GM06990 (cell line): ENCODE measurements around the gene DLK2.
"Not testable (repeated sequence)": the region's sequence is repeated elsewhere in the genome, so short reads cannot be mapped to it uniquely, and the experiment has no call there.

Experiments used
- DNase-seq: peaks from one replicate; pipeline ENCODE4 v3.0.0-alpha.2; 2011; ENCODE audit not compliant: insufficient read length; ENCODE audit errors: extremely low read depth
- H3K27me3 ChIP-seq: replicated peaks from 2 replicates; pipeline ENCODE4 v1.6.0; 2011; ENCODE audit warnings: low read length; ENCODE audit not compliant: control insufficient read depth, insufficient read depth
- H3K36me3 ChIP-seq: 2 replicates; pipeline ENCODE4 v1.5.1; 2011; ENCODE audit warnings: low read length; ENCODE audit not compliant: control insufficient read depth, insufficient read depth
- H3K4me3 ChIP-seq: replicated peaks from 2 replicates; pipeline ENCODE4 v1.5.1; 2011; ENCODE audit warnings: low read depth, mild to moderate bottlenecking, control low read depth, low read length
- CTCF ChIP-seq: IDR thresholded peaks from 2 replicates; pipeline ENCODE4 v1.5.1; 2011; ENCODE audit warnings: low read length, control low read depth, mild to moderate bottlenecking, inconsistent platforms; ENCODE audit not compliant: insufficient read depth, poor library complexity, severe bottlenecking

The DLK2 gene

GRCh38 chr6:43465948-43466347, 10.6 kb upstream of the DLK2 start:
- no peak overlapping the region for H3K4me3 ChIP-seq
- TF ChIP-seq CTCF = no peak
- no peaks in the 10 kb centered on the region for H3K36me3 ChIP-seq
- no peak for DNase-seq
- H3K27me3 ChIP-seq = no peaks in the 10 kb centered on the region

GRCh38 chr6:43464337-43464736, 9.0 kb upstream of the DLK2 start:
- no peaks in the 10 kb centered on the region for H3K27me3 ChIP-seq
- TF ChIP-seq CTCF = no peak
- no peaks in the 10 kb centered on the region for H3K36me3 ChIP-seq
- no peak for DNase-seq
- H3K4me3 ChIP-seq = no peak overlapping the region

GRCh38 chr6:43461936-43462335, 6.6 kb upstream of the DLK2 start:
- no peak for TF ChIP-seq CTCF
- DNase-seq = no peak
- Histone ChIP-seq H3K36me3 (no peaks in the 10 kb centered on the region), H3K4me3 (no peak overlapping the region), H3K27me3 (no peaks in the 10 kb centered on the region)

- H3K4me3 ChIP-seq = no peak overlapping the region
- DNase-seq = no peak
- H3K27me3 ChIP-seq = no peaks in the 10 kb centered on the region
- no peaks in the 10 kb centered on the region for H3K36me3 ChIP-seq
- TF ChIP-seq CTCF = no peak
These were observed 4.7 kb upstream of the DLK2 start for GRCh38 chr6:43460032-43460431.

GRCh38 chr6:43459535-43459934, 4.2 kb upstream of the DLK2 start:
- Histone ChIP-seq H3K27me3 (no peaks in the 10 kb centered on the region), H3K4me3 (no peak overlapping the region), H3K36me3 (no peaks in the 10 kb centered on the region)
- no peak for DNase-seq
- no peak for TF ChIP-seq CTCF

GRCh38 chr6:43458154-43458553, 2.8 kb upstream of the DLK2 start:
- not testable (repeated sequence) for H3K4me3 ChIP-seq, H3K36me3 ChIP-seq, DNase-seq, H3K27me3 ChIP-seq

GRCh38 chr6:43457643-43458042, 2.3 kb upstream of the DLK2 start:
- Histone ChIP-seq H3K36me3 (no peaks in the 10 kb centered on the region), H3K4me3 (no peak overlapping the region), H3K27me3 (no peaks in the 10 kb centered on the region)
- TF ChIP-seq CTCF = no peak
- DNase-seq = no peak
